ENCODE data around the gene SPDEF.

The SPDEF gene

GRCh38 chr6:34556031-34556471 is at the start of gene SPDEF:
Gene SPDEF (minus strand): TSS chr6:34556329. CDS start chr6:34544455, 11,874 bp downstream.
- H3K4me3 ChIP-seq (ENCODE audit: low read length), result no peak within 1 kb of the TSS
- no peak for TF ChIP-seq ZNF274 (IDR thresholded peaks at IDR 0.05; ENCODE audit: low read depth, low read length)

DNA sequence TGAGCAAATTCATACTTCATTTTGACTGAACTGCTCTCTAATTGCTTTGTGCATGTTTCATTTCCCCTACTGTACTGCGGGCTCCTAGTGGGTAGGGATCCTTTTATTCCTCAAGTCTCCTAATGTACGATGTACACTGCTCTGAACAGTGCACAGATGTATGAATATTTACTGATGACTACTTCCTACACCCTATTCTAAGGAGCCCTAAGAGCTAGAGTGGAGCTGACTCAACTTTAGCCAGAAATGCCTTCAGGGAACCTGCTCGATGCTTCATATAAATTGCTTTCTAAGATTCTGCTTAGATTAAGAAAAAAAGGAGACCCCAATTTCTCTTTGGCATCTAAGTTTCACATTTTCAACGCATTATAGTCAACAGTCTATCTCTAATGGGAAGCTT is 47.6 kb upstream of the SPDEF start:
- no peak for TF ChIP-seq ZNF274 (IDR thresholded peaks at IDR 0.05; ENCODE audit: low read depth, low read length)
- H3K4me3 ChIP-seq (ENCODE audit: low read length), result no peak overlapping the region

DNA sequence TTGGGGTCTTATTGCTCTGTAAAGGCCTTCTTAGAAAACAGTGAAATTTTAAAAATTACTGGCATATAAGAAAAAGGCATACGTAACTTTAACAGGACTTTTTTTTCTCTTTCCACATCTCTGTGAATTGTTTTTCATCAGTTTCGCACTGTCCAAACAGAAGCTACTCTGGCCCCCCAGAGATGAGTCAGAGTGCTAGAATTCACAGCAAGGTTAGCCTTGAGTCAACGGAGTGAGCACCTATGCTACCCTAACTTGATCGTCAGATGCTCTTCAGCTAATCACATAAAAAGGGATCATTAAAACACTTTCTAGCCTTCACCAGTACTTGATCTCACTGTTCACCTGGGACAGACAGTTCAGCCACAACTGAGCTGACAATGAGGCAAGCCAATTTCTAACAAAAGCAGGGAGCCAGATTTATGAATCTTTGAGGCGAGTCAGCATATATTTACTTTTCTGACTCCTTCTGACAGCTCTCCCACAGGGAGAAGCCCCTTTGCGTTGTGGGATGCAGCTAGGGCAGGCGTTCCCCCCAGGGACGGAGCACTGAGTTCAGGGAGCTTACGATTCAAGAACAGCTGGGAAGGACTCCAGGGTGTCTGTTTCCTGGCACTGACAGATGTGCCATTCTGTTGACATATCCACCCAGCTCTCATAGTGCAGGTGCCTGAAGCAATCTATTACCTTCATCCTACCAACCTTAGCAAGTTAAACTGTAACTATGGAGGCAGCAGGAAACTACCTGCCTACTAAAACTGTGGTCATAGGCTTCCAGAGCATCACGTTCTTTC is 46.4 kb upstream of the SPDEF start:
- TF ChIP-seq ZNF274 (IDR thresholded peaks at IDR 0.05; ENCODE audit: low read depth, low read length), result no peak
- no peak overlapping the region for H3K4me3 ChIP-seq (ENCODE audit: low read length)

DNA sequence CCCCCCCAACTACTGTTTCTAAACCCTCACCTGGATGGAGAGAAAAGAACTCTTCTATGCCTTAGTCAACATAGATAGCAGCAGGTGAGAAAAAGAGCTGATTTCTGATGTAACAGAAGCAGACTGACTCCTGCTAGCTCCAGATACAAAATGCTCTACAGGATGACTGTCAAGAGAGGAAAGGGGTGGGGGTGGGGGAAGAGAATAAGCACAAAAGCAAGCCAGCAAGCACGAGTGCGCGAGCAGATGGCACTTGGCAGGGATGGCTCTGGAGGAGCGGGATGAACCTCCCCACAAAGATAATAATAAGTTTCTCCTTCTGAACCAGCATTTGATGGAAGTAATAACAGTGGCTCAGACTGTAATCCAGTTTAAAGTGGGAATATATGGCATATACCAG is 45.6 kb upstream of the SPDEF start:
- no peak for TF ChIP-seq ZNF274 (IDR thresholded peaks at IDR 0.05; ENCODE audit: low read depth, low read length)
- no peak overlapping the region for H3K4me3 ChIP-seq (ENCODE audit: low read length)

DNA sequence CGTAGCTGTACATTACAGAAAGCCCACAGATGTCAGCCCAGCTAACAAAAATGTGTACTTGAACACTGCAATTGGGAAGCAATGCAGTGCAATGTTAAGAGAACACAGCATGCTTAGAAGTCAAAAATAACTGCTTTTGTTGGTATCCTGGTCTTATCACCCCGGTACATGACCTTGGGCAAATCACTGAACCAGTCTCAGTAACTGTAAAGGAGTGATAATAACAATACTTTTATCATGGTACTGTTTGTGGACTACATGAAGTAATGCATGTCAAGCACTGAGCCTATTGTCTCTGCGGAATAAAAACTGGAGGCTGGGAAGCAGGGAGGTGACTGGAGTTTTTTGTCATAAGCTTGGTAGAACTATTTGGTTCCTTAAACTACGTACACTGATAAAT is 44.7 kb upstream of the SPDEF start:
- H3K4me3 ChIP-seq (ENCODE audit: low read length), result no peak overlapping the region
- TF ChIP-seq ZNF274 (IDR thresholded peaks at IDR 0.05; ENCODE audit: low read depth, low read length), result no peak

DNA sequence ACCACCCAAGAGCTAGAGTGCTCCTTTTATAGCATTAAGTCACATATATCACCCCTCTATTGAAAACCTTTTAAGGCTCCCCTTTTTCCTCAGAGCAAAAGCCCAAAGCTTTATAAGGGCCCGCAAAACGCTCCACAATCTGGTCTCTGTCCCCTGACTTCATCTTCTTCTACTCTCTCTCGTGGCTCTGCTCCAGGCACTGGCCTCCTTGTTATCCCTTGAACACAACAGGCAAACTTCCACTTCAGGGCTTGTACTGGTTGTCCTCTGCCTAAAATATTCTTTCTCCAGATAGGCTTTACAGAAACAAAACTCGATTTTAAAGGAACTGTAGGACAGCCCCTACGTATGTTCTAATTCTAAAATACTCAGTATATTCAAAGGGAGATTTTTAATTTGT is 44.0 kb upstream of the SPDEF start:
- no peak overlapping the region for H3K4me3 ChIP-seq (ENCODE audit: low read length)

GRCh38 chr6:34598712-34599111 is 42.6 kb upstream of the SPDEF start:
- no peak for TF ChIP-seq ZNF274 (IDR thresholded peaks at IDR 0.05; ENCODE audit: low read depth, low read length)

More for the DNA sequence above, 44.0 kb upstream of the SPDEF start:
- TF ChIP-seq ZNF274 (IDR thresholded peaks at IDR 0.05; ENCODE audit: low read depth, low read length), result no peak

GRCh38 chr6:34597605-34598353 is 41.6 kb upstream of the SPDEF start:
- TF ChIP-seq ZNF274 (IDR thresholded peaks at IDR 0.05; ENCODE audit: low read depth, low read length), result no peak
- no peak overlapping the region for H3K4me3 ChIP-seq (ENCODE audit: low read length)

More at GRCh38 chr6:34598712-34599111, 42.6 kb upstream of the SPDEF start:
- no peak overlapping the region for H3K4me3 ChIP-seq (ENCODE audit: low read length)

DNA sequence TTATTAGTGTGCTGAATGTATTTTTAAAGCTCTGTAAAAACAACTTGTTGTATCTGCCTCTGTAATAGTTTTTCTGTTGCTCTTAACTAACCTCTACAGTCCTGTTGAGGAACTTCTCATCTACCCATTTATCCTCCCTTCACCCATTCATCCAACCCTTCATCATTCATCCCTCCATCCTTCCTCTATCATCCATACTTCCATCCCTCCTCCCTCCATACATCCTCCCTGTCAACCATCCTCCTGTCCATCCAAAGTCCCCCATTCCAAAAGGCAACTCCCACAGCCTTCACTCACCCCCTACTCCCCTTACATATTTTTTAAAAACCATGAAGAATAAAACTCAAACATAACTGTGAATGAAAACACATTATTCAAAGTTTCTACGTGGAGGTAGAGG is 40.7 kb upstream of the SPDEF start:
- no peak overlapping the region for H3K4me3 ChIP-seq (ENCODE audit: low read length)
- TF ChIP-seq ZNF274 (IDR thresholded peaks at IDR 0.05; ENCODE audit: low read depth, low read length), result no peak

- no peak for TF ChIP-seq ZNF274 (IDR thresholded peaks at IDR 0.05; ENCODE audit: low read depth, low read length)
- no peak overlapping the region for H3K4me3 ChIP-seq (ENCODE audit: low read length)
These were observed 39.4 kb upstream of the SPDEF start for GRCh38 chr6:34595332-34596184.

GRCh38 chr6:34593701-34594100 is 37.6 kb upstream of the SPDEF start:
- H3K4me3 ChIP-seq (ENCODE audit: low read length), result no peak overlapping the region
- TF ChIP-seq ZNF274 (IDR thresholded peaks at IDR 0.05; ENCODE audit: low read depth, low read length), result no peak

- no peak overlapping the region for H3K4me3 ChIP-seq (ENCODE audit: low read length)
- TF ChIP-seq ZNF274 (IDR thresholded peaks at IDR 0.05; ENCODE audit: low read depth, low read length), result no peak
These were observed 36.3 kb upstream of the SPDEF start for GRCh38 chr6:34592208-34592952.

- TF ChIP-seq ZNF274 (IDR thresholded peaks at IDR 0.05; ENCODE audit: low read depth, low read length), result no peak
- H3K4me3 ChIP-seq (ENCODE audit: low read length), result no peak overlapping the region
These were observed 33.6 kb upstream of the SPDEF start for GRCh38 chr6:34589691-34590090.

All from GM08714 (cell line).